NCI-H510A (cell line): ENCODE data around the gene LARGE2.

Experiments used
- DNase-seq: peaks from one replicate; lab custom pipeline; 2025; lab: John Stamatoyannopoulos, UW

Gene LARGE2

GRCh38 chr11:45930031-45930794, 7.8 kb downstream of the LARGE2 start:
- DNase-seq, result peak; percentile 59

GRCh38 chr11:45930951-45931570, 8.6 kb downstream of the LARGE2 start:
- DNase-seq, result no peak

- DNase-seq, result no peak
Measured at GRCh38 chr11:45931739-45932138, 9.3 kb downstream of the LARGE2 start.

GRCh38 chr11:45932217-45932616, 9.8 kb downstream of the LARGE2 start:
- no peak for DNase-seq

- no peak for DNase-seq
Measured at GRCh38 chr11:45933131-45933831, 10.8 kb downstream of the LARGE2 start.

GRCh38 chr11:45933846-45934579, 11.6 kb downstream of the LARGE2 start:
- DNase-seq, result no peak

- no peak for DNase-seq
Measured at GRCh38 chr11:45934580-45935318, 12.3 kb downstream of the LARGE2 start.

- no peak for DNase-seq
Measured at GRCh38 chr11:45935349-45936064, 13.1 kb downstream of the LARGE2 start.

- no peak for DNase-seq
Measured at GRCh38 chr11:45936511-45937054, 14.1 kb downstream of the LARGE2 start.

- DNase-seq, result no peak
Measured at GRCh38 chr11:45937916-45938315, 15.5 kb downstream of the LARGE2 start.

GRCh38 chr11:45939836-45940235, 17.4 kb downstream of the LARGE2 start:
- DNase-seq, result no peak

GRCh38 chr11:45941285-45941684, 18.8 kb downstream of the LARGE2 start:
- no peak for DNase-seq

GRCh38 chr11:45942381-45942780, 19.9 kb downstream of the LARGE2 start:
- no peak for DNase-seq

- no peak for DNase-seq
Measured at GRCh38 chr11:45945397-45945999, 23.0 kb downstream of the LARGE2 start.

GRCh38 chr11:45947885-45948284, 25.4 kb downstream of the LARGE2 start:
- DNase-seq, result no peak

GRCh38 chr11:45948356-45948755, 25.9 kb downstream of the LARGE2 start:
- DNase-seq, result no peak

- DNase-seq, result no peak
Measured at GRCh38 chr11:45949992-45950407, 27.5 kb downstream of the LARGE2 start.

GRCh38 chr11:45959851-45960250, 37.4 kb downstream of the LARGE2 start:
- no peak for DNase-seq

- no peak for DNase-seq
Measured at GRCh38 chr11:45960387-45961095, 38.1 kb downstream of the LARGE2 start.
